GM20000 (cell line): ENCODE measurements around the gene NKX1-1.
"Not testable (repeated sequence)": the region's sequence is repeated elsewhere in the genome, so short reads cannot be mapped to it uniquely, and the experiment has no call there.

Source experiments
- DNase-seq: peaks from one replicate; pipeline ENCODE4 v3.0.0; 2012; ENCODE audit warnings: low spot score
- TF ChIP-seq, protein P1 (sequence below): IDR thresholded peaks from 2 replicates; pipeline ENCODE4 v1.5.1; 2012; ENCODE audit warnings: mild to moderate bottlenecking, control low read depth; ENCODE audit errors: extremely low read depth, missing control alignments

The NKX1-1 gene

DNA sequence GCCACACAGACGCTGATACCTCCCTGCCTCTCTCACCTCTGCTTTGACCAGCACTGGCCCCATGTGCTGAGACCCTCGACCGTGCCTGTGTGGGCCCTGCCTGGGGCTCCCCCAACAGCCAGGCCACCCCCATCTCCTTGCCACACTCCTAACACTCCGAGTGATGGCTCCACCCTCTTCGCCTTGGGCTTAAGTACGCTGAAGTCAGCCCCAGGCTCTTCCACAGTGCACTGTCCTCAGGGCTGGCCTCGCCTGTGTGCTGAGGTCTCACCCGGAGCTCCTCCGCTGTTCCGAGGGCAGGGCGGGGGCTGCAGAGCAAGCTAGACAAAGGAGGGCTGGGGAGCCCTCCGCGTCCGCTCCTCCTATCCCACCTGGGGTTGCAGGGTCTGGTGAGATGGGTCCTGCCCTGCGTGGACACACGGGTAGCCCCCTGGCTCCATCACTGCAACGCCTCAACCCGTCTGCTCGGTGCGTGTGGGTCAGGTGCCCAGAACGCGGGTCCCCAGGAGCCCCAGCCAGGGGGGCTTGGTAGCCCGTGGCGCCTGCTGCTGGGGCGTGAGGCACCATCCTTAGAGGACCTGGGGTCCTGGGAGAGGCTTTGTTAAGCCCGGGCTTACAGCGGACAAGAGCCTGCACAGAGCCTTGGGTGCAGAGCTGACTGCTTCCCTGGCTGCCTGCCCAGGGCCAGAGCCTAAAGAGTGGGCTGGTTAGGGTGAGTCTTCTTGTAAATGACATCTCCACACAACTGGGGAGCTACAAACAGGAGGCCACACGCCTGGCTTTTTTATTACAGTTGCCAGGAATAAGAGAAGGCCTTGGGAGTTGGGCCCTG, 42.6 kb upstream of the NKX1-1 start:
- TF ChIP-seq, protein P1, sequence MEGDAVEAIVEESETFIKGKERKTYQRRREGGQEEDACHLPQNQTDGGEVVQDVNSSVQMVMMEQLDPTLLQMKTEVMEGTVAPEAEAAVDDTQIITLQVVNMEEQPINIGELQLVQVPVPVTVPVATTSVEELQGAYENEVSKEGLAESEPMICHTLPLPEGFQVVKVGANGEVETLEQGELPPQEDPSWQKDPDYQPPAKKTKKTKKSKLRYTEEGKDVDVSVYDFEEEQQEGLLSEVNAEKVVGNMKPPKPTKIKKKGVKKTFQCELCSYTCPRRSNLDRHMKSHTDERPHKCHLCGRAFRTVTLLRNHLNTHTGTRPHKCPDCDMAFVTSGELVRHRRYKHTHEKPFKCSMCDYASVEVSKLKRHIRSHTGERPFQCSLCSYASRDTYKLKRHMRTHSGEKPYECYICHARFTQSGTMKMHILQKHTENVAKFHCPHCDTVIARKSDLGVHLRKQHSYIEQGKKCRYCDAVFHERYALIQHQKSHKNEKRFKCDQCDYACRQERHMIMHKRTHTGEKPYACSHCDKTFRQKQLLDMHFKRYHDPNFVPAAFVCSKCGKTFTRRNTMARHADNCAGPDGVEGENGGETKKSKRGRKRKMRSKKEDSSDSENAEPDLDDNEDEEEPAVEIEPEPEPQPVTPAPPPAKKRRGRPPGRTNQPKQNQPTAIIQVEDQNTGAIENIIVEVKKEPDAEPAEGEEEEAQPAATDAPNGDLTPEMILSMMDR: no peak
- no peak for DNase-seq

DNA sequence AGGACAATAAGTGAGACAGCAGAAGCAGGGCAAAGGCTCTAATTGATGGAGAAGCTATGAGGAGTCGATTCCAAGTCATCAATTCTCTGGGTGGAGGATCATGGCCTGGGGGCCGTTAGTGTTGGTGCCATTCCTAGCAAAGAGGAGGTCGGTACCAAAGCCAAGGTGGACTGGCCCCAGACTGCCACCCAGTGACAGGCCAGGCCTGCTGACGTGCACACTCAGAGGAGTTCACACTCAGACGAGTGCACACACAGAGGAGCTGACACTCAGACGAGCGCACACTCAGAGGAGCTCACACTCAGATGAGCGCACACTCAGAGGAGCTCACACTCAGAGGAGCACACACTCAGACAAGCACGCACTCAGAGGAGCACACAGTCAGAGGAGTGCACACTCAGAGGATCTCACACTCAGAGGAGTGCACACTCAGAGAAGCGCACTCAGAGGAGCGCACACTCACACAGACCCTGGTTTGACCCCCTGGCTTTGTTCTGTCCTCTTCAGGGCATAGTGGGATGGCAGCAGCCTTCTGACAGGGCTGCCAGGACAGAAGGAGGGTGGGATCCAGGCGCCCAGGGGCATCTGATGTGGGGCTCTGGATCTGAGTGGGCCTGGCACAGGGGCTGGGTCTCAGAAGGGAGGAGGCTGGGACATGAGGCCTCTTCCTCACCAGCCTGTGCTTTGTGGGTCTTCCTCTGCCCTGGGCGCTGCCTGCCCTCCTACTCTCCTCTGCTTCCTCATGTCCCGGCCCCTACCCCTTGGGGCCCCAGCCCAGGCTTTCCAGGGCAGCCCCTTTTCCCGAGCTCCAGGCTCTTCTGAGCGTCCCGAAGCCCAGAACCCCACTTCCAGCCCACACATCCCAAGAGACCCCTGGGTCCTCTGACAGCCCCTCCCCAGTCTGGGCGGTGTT, 41.7 kb upstream of the NKX1-1 start:
- TF ChIP-seq, protein P1: no peak
- DNase-seq: no peak

DNA sequence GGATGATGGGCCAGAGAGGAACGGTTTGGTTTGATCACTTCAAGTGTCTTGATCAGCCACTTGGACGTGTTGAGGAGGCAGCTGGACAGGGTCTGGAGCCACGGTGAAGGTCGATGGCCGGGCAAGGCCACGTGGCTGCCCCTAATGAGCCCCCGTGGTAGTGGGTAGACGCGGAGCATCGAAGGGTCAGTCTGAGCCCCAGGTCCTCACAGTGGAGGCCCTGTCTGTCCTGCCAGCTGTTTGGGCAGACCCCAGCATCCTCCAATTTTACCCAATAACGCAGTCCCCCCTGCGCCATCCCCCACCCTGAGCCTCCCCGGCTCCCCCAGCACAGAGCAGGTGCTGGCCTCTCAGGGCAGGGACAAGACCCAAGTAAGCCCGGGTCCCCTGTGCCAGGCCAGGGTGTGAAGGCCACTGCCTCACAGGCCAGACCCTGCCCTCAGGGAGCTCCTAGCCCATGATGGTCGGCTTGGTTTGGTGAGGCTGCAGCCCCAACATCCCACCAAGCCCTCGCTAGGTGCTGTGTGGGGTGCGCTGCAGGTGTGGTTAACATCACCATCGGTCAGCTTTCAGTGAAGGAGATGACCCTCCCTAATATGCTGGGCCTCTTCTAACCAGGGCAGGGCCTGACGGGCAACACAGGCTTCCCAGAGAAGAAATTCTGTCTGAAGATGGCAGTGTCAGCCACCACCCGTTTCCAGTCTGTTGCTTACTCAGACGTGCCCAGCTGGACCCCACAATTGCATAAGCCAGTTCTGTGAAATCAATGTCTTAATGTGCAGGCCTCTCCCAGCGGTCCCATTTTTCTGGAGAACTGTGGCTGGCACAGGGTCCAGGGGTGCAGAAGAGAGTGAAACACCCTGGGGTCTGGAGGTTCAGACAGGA, 40.5 kb upstream of the NKX1-1 start:
- TF ChIP-seq, protein P1: no peak
- DNase-seq: no peak

DNA sequence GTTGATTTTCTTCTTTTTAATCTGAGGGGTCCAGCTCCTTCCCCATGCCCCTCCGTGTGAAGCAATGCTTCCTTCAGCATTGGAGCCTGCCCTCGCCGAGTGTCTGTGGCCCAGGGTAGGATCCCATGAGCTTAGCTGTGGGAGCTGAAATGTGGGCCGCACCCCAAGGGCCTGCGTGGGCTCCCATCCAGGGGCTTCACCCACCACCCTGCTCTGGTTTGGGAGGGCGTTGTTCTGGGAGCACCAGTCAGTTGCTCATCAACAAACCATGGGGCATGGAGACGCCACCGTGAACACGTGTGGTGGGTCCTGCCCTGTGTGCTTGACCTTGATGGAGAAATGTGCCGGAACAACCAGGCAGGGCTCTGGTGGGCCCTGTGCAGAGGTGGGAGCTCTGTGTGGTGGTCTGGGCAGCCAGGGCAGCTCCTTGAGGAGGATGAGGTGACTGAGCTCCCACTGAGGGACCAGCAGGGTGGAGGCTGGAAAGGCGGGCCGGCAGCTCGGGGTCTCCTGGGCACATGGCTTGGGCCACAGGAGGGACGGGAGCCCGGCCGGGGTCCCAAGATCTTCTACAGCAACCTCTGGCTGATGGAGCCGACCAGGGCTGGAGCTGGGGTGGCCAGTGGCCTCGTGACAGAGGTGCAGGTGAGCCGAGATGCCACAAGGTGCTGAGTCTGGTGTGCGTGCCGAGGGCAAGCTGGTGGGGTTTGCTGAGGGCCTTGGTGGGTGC, 39.6 kb upstream of the NKX1-1 start:
- TF ChIP-seq, protein P1: no peak
- no peak for DNase-seq

DNA sequence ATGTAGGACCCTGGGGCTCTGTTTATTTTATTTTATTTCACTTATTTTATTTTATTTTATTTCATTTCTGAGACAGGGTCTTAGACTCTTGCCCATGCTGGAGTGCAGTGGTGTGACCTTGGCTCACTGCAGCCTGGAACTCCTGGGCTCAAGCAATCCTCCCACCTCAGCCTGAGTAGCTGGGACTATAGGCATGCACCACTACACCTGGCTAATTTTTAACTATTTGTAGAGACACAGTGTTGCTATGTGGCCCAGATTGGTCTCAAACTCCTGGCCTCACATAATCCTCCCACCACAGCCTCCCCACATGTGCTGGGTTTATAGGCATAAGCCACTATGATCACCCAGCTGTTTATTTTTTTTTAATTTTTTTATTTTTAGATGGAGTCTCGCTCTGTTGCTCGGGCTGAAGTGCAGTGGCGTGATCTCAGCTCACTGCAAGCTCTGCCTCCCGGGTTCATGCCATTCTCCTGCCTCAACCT, 37.5 kb upstream of the NKX1-1 start:
- DNase-seq: not testable (repeated sequence)

DNA sequence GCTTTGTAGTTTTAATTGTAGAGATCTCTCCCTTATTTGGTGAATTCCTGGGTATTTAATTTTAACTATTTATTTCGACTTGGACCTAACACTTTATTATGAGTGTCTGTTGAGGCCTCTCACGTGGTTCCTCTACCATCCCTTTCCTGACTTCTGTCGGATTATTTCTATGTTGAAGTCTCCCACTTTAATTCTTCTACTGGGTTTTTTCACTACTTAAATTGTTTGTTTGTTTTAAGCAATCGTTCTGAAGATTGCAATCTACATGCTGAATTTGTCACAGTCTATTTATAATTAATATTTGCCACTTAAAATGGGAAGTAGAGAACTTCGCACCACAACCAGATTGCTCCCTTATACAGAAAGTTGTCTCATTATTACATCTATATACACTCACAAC, 20.8 kb upstream of the NKX1-1 start:
- DNase-seq: no peak
- TF ChIP-seq, protein P1: no peak

DNA sequence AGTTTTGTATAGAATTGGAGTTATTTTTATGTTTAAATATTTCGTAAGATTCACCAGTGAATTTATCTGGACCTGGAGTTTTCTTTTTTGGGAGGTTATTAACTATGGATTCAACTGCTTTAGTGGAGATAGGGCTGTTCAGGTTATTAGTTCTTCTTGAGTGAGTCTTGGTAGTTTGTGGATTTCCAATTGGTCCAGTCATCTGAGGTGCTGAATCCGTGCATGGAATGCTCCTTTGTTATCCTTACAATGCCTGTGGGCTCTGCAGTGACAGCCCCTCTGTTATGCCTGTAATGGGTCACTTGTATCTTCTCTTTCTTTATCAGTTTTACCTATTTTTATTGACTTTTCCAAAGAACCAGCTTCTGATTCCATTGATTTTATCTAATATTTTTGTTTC, 15.4 kb upstream of the NKX1-1 start:
- TF ChIP-seq, protein P1: no peak

More for the DNA sequence above, 15.4 kb upstream of the NKX1-1 start:
- DNase-seq: no peak
